Kidney epithelial cell (primary cell): Measurements from ENCODE around the gene PFDN1. TPM values are rescaled to one million over a fixed set of nuclear protein-coding genes. Genes with fewer than 3 reads are reported as not detected.
A peak's percentile ranks its signal among the peaks of the same experiment; 100 is the strongest.

Source experiments
- DNase-seq: peaks from one replicate; pipeline ENCODE4 v3.0.0-alpha.2; 2010; ENCODE audit warnings: low read depth
- H3K27me3 ChIP-seq: 2 replicates; pipeline ENCODE4 v1.6.0; 2011; ENCODE audit warnings: low read length; ENCODE audit not compliant: control insufficient read depth, insufficient read depth
- H3K36me3 ChIP-seq: 2 replicates; pipeline ENCODE4 v1.5.1; 2011; ENCODE audit warnings: low read length; ENCODE audit not compliant: control insufficient read depth, insufficient read depth
- H3K4me3 ChIP-seq: 2 replicates; pipeline ENCODE4 v1.5.1; 2011; ENCODE audit warnings: low read depth, mild to moderate bottlenecking, control low read depth, low read length
- total RNA-seq: library from RNA; depleted of rRNA; stranded (reverse); fragments of >200 nt; gene quantifications from 2 replicates; pipeline ENCODE4 v1.2.3, GENCODE V29; 2015
- TF ChIP-seq, protein P1 (sequence below): IDR thresholded peaks from 2 replicates; pipeline ENCODE4 v1.5.1; 2011; ENCODE audit warnings: mild to moderate bottlenecking, moderate library complexity, low read length, control low read depth, inconsistent platforms; ENCODE audit not compliant: insufficient read depth, poor library complexity, severe bottlenecking

PFDN1 gene
- total RNA-seq, 1 donor from 2014 or later, result 124 TPM

DNA sequence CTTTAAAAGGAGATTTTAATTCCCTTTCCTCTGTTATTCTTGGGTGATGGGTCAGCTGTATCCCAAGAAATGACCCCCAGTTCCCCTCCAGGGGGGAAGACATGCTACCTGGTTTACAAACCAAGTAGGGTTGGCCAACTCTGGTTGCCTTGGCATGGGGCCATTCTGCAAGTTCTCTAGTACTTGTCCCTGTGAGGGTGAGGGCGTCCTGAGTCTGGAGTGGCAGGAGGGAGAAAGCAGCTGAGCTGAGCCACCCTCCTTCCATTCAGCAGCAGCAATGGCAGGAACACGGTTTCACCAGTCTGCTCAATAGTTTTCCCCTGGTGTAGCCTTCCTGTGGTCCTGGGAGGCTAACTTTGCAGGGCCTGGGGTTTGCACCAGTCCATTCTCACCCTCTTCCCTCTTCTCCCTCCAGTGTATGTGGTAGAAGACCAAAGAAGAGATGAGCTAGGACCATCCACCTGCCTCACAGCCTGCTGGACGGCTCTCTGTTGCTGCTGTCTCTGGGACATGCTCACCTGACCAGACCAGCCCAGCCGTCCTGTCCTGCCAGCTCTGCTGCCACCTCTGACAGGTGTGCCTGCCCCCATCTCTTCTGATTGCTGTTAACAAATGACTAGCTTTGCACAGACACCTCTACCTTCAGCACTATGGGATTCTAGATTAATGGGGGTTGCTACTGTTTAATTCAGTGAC lies 59.9 kb downstream of the PFDN1 start:
- TF ChIP-seq, protein P1, sequence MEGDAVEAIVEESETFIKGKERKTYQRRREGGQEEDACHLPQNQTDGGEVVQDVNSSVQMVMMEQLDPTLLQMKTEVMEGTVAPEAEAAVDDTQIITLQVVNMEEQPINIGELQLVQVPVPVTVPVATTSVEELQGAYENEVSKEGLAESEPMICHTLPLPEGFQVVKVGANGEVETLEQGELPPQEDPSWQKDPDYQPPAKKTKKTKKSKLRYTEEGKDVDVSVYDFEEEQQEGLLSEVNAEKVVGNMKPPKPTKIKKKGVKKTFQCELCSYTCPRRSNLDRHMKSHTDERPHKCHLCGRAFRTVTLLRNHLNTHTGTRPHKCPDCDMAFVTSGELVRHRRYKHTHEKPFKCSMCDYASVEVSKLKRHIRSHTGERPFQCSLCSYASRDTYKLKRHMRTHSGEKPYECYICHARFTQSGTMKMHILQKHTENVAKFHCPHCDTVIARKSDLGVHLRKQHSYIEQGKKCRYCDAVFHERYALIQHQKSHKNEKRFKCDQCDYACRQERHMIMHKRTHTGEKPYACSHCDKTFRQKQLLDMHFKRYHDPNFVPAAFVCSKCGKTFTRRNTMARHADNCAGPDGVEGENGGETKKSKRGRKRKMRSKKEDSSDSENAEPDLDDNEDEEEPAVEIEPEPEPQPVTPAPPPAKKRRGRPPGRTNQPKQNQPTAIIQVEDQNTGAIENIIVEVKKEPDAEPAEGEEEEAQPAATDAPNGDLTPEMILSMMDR, result no peak
- H3K27me3 ChIP-seq, result no peaks in the 10 kb centered on the region
- peaks cover 1% of the 10 kb centered on the region for H3K36me3 ChIP-seq
- no peak overlapping the region for H3K4me3 ChIP-seq
- DNase-seq, result no peak

DNA sequence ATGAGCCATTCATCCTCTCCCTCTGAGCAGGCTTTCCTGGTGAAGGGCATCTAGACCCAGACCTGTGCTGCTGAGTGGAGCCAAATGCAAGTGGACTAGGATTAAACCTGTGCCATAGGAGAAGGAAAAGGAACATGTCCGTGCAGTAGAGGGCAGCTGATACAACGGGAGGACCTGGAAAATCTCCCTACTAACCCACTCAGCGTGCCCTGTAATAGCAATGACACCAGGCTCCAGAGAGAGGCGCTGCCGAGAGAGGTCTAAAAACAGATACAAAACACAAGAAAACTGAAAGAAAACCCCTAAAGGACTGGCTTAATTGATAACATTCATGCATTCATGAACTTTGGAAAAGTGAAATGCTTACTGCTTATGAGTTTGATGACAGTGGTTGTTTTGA lies 60.8 kb downstream of the PFDN1 start:
- Histone ChIP-seq H3K36me3 (peaks cover 1% of the 10 kb centered on the region), H3K27me3 (no peaks in the 10 kb centered on the region), H3K4me3 (no peak overlapping the region)
- DNase-seq, result no peak
- TF ChIP-seq, protein P1, result peak; percentile 22

DNA sequence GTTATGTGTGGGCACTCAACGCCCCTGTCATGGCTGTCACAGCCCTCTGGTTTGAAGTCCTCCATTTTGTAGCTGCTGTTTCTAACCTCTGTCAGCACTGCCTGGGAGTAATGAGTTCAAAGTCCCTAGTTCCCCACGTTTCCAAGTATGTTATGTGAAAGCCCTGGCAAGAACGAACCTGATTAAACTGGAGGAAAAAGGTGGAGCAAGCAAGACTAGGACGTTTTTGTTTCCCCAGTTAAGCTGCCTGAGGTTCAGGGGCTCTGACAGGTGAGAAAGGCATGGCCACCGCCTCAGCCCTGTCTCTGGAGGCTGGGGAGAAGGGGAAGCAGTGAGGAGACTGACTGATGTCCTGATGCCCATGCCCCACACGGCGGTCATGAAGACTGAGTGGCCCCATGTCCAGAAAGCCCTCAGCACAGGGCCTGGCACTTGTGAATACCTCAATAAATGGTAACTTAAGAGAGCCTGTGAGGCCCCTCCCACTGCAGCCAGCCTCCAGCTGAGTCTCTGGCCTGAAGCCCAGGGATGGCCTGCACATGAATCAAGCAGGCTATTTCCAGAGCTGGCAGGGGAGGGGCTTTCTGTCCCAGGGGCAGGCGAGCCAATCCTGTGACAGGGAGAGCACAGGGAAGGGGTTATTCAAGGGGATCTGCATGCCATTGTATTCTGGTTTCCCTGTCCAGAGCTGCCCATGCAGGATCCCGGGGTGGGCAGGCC lies 61.8 kb downstream of the PFDN1 start:
- TF ChIP-seq, protein P1, result no peak
- Histone ChIP-seq H3K36me3 (peaks cover 1% of the 10 kb centered on the region), H3K4me3 (no peak overlapping the region), H3K27me3 (no peaks in the 10 kb centered on the region)
- DNase-seq, result peak; percentile 78

DNA sequence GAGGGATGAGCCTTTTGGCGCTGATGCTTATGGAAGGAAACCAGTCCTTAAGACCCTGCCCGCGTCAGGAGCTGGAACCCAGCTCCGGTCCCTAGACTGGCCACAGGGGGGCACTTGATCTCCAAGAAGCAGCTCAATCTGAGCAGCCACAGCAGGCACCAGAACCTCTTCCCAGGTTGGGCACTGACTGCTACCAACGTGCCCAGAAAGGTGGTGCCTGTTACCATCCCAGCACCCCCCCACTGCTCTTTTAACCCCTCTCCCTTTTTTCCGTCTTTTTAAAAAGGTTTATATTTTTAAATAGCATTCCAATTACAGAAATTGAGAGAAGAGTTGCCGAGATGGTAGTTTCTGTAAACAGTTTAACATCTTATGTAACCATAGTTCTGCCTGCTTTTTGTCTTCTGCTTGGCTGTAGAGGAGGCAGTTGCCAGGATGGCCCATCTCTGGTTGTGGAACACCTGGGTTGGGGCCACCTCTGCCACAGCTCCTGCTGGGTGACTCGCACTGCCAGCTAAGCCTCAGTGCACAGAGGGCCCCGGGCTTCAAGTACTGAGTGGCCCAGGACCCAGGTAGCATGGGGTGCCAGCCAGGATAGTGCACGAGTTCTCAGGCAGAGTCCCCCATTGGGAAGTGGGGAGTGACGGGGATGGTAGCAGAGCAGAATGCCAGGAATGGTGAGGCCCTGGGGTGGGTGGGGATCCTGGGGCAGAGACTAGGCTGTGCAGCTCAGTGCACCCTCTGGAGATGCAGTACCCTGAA lies 62.8 kb downstream of the PFDN1 start:
- no peak for DNase-seq
- no peaks in the 10 kb centered on the region for H3K27me3 ChIP-seq
- no peaks in the 10 kb centered on the region for H3K36me3 ChIP-seq
- TF ChIP-seq, protein P1, result peak; percentile 84
- H3K4me3 ChIP-seq, result no peak overlapping the region

DNA sequence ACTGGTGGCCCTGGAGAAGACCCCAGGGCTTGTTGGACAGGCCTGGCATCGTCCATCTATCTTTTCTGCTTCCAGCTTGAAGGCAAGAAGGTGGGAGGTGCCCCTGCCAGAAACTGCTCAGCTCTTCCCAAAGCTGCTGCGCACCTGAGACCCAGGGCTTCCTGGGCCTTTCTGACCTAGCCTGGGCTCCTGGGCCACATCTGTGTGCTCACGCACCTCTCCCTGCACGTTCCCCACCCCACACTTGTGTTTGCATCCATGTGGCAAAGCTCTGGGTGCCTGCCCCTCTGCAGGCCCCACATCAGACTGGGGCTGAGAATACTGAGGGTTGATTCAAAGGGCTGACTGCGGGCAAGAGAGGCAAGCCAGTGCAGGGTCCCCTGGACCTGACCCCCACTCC lies 63.4 kb downstream of the PFDN1 start:
- DNase-seq, result no peak
- Histone ChIP-seq H3K36me3 (no peaks in the 10 kb centered on the region), H3K4me3 (no peak overlapping the region), H3K27me3 (no peaks in the 10 kb centered on the region)
- TF ChIP-seq, protein P1, result no peak
